ENCODE results near the gene RSPO4. TPM values are rescaled to one million over a fixed set of nuclear protein-coding genes. Genes with fewer than 3 reads are reported as not detected.

The RSPO4 gene
- total and polyA plus RNA-seq, 9 of the 15 experiments (the other 6 are each of a cell fraction or from before 2014, with no cell fraction given), result 0.04 to 0.34 TPM; not detected in 7

DNA sequence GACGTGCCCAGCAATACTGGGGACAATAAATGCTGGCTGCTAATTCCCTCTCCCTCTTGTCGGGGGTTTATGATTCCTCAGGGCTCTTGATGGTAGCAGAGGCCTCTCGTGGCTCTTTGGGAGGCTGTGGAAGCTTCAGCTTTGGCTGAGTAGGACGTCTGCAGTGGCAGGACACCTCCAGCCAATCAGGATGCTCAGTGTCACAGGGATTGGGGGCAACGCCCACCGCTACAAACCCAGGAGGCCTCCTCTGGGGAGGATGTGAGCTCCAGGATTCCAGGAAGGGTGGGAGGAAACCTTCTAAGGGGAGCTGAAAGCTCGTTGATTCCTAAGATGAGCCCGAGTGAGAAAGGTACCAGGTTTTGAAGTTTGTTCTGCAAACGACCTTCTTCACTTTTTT, 19.4 kb downstream of the RSPO4 start (continued):
- TF ChIP-seq, protein P1, sequence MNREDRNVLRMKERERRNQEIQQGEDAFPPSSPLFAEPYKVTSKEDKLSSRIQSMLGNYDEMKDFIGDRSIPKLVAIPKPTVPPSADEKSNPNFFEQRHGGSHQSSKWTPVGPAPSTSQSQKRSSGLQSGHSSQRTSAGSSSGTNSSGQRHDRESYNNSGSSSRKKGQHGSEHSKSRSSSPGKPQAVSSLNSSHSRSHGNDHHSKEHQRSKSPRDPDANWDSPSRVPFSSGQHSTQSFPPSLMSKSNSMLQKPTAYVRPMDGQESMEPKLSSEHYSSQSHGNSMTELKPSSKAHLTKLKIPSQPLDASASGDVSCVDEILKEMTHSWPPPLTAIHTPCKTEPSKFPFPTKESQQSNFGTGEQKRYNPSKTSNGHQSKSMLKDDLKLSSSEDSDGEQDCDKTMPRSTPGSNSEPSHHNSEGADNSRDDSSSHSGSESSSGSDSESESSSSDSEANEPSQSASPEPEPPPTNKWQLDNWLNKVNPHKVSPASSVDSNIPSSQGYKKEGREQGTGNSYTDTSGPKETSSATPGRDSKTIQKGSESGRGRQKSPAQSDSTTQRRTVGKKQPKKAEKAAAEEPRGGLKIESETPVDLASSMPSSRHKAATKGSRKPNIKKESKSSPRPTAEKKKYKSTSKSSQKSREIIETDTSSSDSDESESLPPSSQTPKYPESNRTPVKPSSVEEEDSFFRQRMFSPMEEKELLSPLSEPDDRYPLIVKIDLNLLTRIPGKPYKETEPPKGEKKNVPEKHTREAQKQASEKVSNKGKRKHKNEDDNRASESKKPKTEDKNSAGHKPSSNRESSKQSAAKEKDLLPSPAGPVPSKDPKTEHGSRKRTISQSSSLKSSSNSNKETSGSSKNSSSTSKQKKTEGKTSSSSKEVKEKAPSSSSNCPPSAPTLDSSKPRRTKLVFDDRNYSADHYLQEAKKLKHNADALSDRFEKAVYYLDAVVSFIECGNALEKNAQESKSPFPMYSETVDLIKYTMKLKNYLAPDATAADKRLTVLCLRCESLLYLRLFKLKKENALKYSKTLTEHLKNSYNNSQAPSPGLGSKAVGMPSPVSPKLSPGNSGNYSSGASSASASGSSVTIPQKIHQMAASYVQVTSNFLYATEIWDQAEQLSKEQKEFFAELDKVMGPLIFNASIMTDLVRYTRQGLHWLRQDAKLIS (CRISPR knock-in tag; IDR thresholded peaks at IDR 0.05), result no peak
- no peak for TF ChIP-seq SMAD2 (IDR thresholded peaks at IDR 0.05; ENCODE audit: low read depth, low read length)
- no peak for TF ChIP-seq ETV1 (tag; conservative IDR thresholded peaks at IDR 0.05; ENCODE audit: low read depth)
- TF ChIP-seq HEY1 (CRISPR knock-in tag; IDR thresholded peaks at IDR 0.05; ENCODE audit: borderline replicate concordance), result no peak
- no peak for TF ChIP-seq STAT5B (CRISPR knock-in tag; IDR thresholded peaks at IDR 0.05)
- TF ChIP-seq ZBTB26 (CRISPR knock-in tag; IDR thresholded peaks at IDR 0.05), result no peak
